PC-9 (cell line): ENCODE results near the gene NGB. TPM values are rescaled to one million over a fixed set of nuclear protein-coding genes. Genes with fewer than 3 reads are reported as not detected.

Source experiments
- BruUV-seq: library from RNA; stranded (reverse); fragments of 400-500 nt; replicated peaks from 2 replicates; lab custom pipeline; 2021; lab: Mats Ljungman, UMichigan
- CTCF ChIA-PET: fragments of 300-600 bp; sonication (Branson Sonifier 250); formaldehyde crosslinking; loops from one replicate; lab custom pipeline; 2022; ENCODE audit warnings: antibody characterized with exemption; lab: Charles Lee
- POLR2A ChIA-PET: fragments of 300-600 bp; sonication (Branson Sonifier 250); formaldehyde crosslinking; loops from one replicate; lab custom pipeline; 2022; ENCODE audit warnings: antibody characterized with exemption; ENCODE audit not compliant: unreplicated experiment; lab: Charles Lee
- DNase-seq, 2 experiments: peaks; one replicate each; pipeline versions ENCODE4 v3.0.0 to v3.0.0-alpha.2; 2015 to 2022; ENCODE audit warnings: mixed read lengths in 1 of 2
- H2AFZ ChIP-seq: fragments of 200-600 bp; sonication (generic); 2 replicates; pipeline ENCODE4 v1.8.1; 2017; ENCODE audit warnings: antibody characterized with exemption
- H3F3A ChIP-seq: fragments of 200-600 bp; sonication (generic); 2 replicates; pipeline ENCODE4 v1.8.1; 2017; ENCODE audit warnings: antibody characterized with exemption, mild to moderate bottlenecking, low read depth; ENCODE audit not compliant: insufficient read depth
- H3K27ac ChIP-seq: fragments of 200-600 bp; sonication (generic); 2 replicates; pipeline ENCODE4 v1.6.1; 2016; ENCODE audit warnings: mixed run types
- H3K27me3 ChIP-seq: fragments of 200-600 bp; sonication (generic); 2 replicates; pipeline ENCODE4 v1.6.1; 2016; ENCODE audit warnings: low read depth, mixed run types; ENCODE audit not compliant: insufficient read depth
- H3K36me3 ChIP-seq: fragments of 200-600 bp; sonication (generic); 2 replicates; pipeline ENCODE4 v1.6.1; 2016; ENCODE audit warnings: low read depth, mixed run types
- H3K4me1 ChIP-seq: fragments of 200-600 bp; sonication (generic); replicated peaks from 2 replicates; pipeline ENCODE4 v1.6.1; 2016; ENCODE audit warnings: mixed run types; ENCODE audit not compliant: insufficient read depth
- H3K4me2 ChIP-seq: fragments of 200-600 bp; sonication (generic); 2 replicates; pipeline ENCODE4 v1.6.1; 2017; ENCODE audit warnings: mixed run types
- H3K4me3 ChIP-seq: fragments of 200-600 bp; sonication (generic); 2 replicates; pipeline ENCODE4 v1.6.1; 2016; ENCODE audit warnings: mixed run types
- H3K79me2 ChIP-seq: fragments of 200-600 bp; sonication (generic); 2 replicates; pipeline ENCODE4 v1.6.1; 2017; ENCODE audit warnings: low read depth, mixed run types
- H3K9me2 ChIP-seq: fragments of 200-600 bp; sonication (generic); 2 replicates; pipeline ENCODE4 v1.8.1; 2017; ENCODE audit warnings: mild to moderate bottlenecking; ENCODE audit not compliant: insufficient read depth
- H3K9me3 ChIP-seq: fragments of 200-600 bp; sonication (generic); 2 replicates; pipeline ENCODE4 v1.8.1; 2016; ENCODE audit warnings: low read depth; ENCODE audit not compliant: insufficient read depth
- H4K20me1 ChIP-seq: fragments of 200-600 bp; sonication (generic); 2 replicates; pipeline ENCODE4 v1.8.1; 2017; ENCODE audit not compliant: insufficient read depth
- EZH2 ChIP-seq: fragments of 200-600 bp; sonication (generic); IDR thresholded peaks from 2 replicates; pipeline ENCODE4 v1.8.0; 2017; ENCODE audit warnings: antibody characterized with exemption, low read depth
- intact Hi-C: fragments of 100-400 bp; cut with micrococcal nuclease; formaldehyde crosslinking; loops from one replicate; pipeline ENCODE4 v1.10.0; 2022; ENCODE audit not compliant: unreplicated experiment
- total RNA-seq: library from RNA; stranded (reverse); gene quantifications from 2 replicates; pipeline ENCODE4 v1.2.3, GENCODE V29; 2021
- TF ChIP-seq, protein P1 (sequence below): fragments of 200-600 bp; sonication (generic); conservative IDR thresholded peaks from 2 replicates; pipeline ENCODE4 v1.6.1; 2017; ENCODE audit warnings: mixed run types, antibody characterized with exemption, mild to moderate bottlenecking, moderate library complexity

Gene NGB
- total RNA-seq, 1 experiment from 2014 or later: not detected

DNA sequence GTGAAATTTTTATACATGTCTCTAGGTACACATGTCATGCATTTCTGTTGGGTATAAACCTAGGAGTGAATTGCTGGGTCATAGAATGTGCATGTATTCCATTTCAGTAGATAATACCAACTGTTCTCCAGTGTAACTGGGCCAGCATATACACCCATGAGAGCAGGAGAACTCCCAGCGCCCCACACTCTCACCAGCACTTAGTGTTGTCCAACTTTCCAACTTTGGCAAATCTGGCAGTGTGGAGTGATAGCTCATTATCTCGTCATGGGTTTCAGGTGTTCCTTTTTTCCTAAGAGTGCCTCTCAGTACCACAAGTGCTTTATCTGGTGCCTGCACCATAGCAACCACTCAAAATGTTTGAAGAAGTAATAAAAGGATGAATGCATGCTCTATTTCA is 40.1 kb downstream of the NGB start:
- DNase-seq: no peak
- TF ChIP-seq, protein P1, sequence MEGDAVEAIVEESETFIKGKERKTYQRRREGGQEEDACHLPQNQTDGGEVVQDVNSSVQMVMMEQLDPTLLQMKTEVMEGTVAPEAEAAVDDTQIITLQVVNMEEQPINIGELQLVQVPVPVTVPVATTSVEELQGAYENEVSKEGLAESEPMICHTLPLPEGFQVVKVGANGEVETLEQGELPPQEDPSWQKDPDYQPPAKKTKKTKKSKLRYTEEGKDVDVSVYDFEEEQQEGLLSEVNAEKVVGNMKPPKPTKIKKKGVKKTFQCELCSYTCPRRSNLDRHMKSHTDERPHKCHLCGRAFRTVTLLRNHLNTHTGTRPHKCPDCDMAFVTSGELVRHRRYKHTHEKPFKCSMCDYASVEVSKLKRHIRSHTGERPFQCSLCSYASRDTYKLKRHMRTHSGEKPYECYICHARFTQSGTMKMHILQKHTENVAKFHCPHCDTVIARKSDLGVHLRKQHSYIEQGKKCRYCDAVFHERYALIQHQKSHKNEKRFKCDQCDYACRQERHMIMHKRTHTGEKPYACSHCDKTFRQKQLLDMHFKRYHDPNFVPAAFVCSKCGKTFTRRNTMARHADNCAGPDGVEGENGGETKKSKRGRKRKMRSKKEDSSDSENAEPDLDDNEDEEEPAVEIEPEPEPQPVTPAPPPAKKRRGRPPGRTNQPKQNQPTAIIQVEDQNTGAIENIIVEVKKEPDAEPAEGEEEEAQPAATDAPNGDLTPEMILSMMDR: no peak
- TF ChIP-seq EZH2: no peak
- Histone ChIP-seq H3K27me3 (peaks cover 83% of the 10 kb centered on the region), H3K27ac (no peak overlapping the region), H3K4me2 (no peak overlapping the region), H4K20me1 (no peaks in the 10 kb centered on the region), H3K4me3 (no peak overlapping the region), H3K9me3 (no peaks in the 10 kb centered on the region), H3K9me2 (no peaks in the 10 kb centered on the region), H2AFZ (no peak overlapping the region), H3F3A (no peaks in the 10 kb centered on the region), H3K36me3 (no peaks in the 10 kb centered on the region), H3K79me2 (no peaks in the 10 kb centered on the region), H3K4me1 (no peaks in the 10 kb centered on the region)
- CTCF ChIA-PET: no interaction called here
- POLR2A ChIA-PET: interaction anchor here (0.7 kb wide), 1 partner anchor 294 kb away, joined by 4 read pairs; no protein-coding TSS in a partner anchor
- intact Hi-C loops: no loop called here
- BruUV-seq: no TSS peak

DNA sequence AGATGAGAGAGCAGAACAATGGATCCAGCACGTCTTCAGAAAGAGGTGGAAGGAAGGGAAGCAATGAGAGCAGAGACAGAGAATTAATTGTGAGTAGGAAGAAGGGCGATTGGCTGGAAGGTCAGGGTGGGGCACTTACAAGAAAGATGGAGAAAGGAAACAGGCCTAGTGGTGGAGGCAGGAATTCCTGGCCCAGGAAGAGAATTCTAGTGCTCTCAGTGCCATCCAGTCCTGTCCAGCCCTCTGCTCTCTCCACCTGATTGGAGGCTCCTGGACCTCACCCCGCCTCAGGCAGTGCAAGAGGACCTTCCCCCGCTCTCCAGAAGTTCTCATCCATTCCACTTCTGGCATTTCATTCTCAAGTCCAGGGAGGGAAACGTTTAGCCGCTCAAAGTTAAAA is 43.0 kb downstream of the NGB start:
- no TSS peak for BruUV-seq
- no peak overlapping the region for H3K27ac ChIP-seq
- no peak overlapping the region for H2AFZ ChIP-seq
- no peaks in the 10 kb centered on the region for H4K20me1 ChIP-seq
- ChIA-PET POLR2A (no interaction called here), CTCF (interaction anchor here (0.6 kb wide), 1 partner anchor 29 kb away, joined by 7 read pairs; no protein-coding TSS in a partner anchor)
- intact Hi-C loops: no loop called here
- H3F3A ChIP-seq: no peaks in the 10 kb centered on the region
- H3K79me2 ChIP-seq: no peaks in the 10 kb centered on the region
- H3K27me3 ChIP-seq: peaks cover 92% of the 10 kb centered on the region
- no peaks in the 10 kb centered on the region for H3K36me3 ChIP-seq
- H3K9me2 ChIP-seq: no peaks in the 10 kb centered on the region
- no peak for DNase-seq
- H3K4me1 ChIP-seq: no peaks in the 10 kb centered on the region
- H3K4me2 ChIP-seq: no peak overlapping the region
- no peak overlapping the region for H3K4me3 ChIP-seq
- TF ChIP-seq, protein P1: no peak
- no peak for TF ChIP-seq EZH2
- no peaks in the 10 kb centered on the region for H3K9me3 ChIP-seq

DNA sequence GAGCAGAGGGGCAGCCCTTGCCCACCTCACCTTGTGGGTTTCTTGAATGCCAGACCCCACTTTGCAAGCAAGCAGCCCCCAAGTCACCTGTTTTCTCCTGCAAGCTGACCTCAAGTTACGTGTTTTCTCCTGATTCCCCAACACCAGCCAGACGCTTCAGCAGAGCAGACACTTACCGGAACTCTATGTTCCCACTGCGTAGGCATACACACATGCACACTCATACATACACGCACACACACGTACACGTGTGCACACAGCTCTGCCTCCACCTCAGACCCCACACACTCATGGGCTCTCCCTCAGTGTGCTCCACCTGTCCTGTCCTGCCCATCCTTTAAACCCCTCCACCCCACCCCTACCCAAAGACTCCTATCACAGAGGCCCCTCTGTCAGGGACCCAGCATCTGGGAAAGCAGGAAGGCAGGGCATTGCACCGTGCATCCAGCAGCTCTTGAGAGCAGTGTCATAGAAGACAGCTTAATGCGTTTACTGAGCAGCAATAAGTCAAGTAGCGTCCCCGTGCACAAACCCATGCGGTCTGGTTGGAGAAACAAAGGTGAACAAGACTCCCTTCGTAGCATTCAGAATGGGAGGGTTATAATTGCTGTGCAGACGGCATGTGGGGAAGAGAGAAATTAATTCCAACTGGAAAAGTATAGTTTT is 45.0 kb downstream of the NGB start:
- TF ChIP-seq EZH2: no peak
- TF ChIP-seq, protein P1: no peak
- Histone ChIP-seq H3K4me3 (no peak overlapping the region), H3K27me3 (peaks cover 86% of the 10 kb centered on the region), H3K9me2 (no peaks in the 10 kb centered on the region), H3K79me2 (no peaks in the 10 kb centered on the region), H3K4me2 (no peak overlapping the region), H3K9me3 (no peaks in the 10 kb centered on the region), H3F3A (no peaks in the 10 kb centered on the region), H3K36me3 (no peaks in the 10 kb centered on the region), H4K20me1 (no peaks in the 10 kb centered on the region), H2AFZ (no peak overlapping the region), H3K27ac (no peak overlapping the region), H3K4me1 (no peaks in the 10 kb centered on the region)
- DNase-seq: no peak
- CTCF ChIA-PET: no interaction called here
- POLR2A ChIA-PET: no interaction called here
- no TSS peak for BruUV-seq
- intact Hi-C loops: no loop called here
